Hippocampal formation (tissue), 2 donors: ENCODE data around the gene SPANXB1.
"Not testable (repeated sequence)": the region's sequence is repeated elsewhere in the genome, so short reads cannot be mapped to it uniquely, and the experiment has no call there.

Experiments used
- DNase-seq, 2 donors: peaks; one replicate each; lab custom pipeline; 2025; lab: John Stamatoyannopoulos, UW

The SPANXB1 gene, protein sequence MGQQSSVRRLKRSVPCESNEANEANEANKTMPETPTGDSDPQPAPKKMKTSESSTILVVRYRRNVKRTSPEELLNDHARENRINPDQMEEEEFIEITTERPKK

DNA sequence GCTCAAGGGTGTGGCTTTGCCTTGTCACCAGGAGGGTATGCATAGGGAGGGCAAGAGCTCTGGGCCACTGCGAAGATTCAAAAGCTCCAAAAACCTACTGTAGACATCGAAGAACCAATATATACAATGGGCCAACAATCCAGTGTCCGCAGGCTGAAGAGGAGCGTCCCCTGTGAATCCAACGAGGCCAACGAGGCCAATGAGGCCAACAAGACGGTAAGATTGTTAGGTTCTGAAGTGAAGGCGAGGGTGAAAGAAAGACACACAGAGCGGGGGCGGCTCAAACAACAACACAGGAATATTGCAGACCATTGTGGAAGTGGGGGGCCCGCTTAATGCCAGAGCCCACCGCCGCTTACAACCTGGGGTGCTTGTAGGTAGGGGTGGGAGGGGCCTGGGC lies at the start of gene SPANXB1:
TSS of gene SPANXB1 (plus strand) at position 27 of the 400 bp plus-strand sequence. CDS start at position 127, 100 bp downstream.
- DNase-seq = not testable (repeated sequence)

DNA sequence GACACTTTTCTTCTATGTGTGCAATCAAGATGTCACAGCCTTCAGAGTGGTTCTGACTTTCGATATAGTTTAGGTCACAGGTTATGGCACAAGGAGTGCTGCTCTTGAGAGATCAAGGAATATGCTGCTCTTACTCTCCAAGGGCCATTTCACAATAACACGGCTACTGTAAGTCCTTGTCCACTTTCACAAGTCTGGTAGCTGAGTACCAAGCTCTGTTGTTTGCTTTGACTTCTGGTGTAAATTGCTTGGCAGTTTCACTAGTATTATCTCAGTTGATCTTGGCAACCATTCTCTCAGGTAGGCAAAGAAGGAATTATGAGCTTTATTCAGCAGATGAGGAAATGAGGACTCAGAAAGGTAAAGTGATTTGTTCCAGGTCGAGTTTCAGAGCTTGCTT lies 35.4 kb upstream of the SPANXB1 start:
- no peak for DNase-seq

DNA sequence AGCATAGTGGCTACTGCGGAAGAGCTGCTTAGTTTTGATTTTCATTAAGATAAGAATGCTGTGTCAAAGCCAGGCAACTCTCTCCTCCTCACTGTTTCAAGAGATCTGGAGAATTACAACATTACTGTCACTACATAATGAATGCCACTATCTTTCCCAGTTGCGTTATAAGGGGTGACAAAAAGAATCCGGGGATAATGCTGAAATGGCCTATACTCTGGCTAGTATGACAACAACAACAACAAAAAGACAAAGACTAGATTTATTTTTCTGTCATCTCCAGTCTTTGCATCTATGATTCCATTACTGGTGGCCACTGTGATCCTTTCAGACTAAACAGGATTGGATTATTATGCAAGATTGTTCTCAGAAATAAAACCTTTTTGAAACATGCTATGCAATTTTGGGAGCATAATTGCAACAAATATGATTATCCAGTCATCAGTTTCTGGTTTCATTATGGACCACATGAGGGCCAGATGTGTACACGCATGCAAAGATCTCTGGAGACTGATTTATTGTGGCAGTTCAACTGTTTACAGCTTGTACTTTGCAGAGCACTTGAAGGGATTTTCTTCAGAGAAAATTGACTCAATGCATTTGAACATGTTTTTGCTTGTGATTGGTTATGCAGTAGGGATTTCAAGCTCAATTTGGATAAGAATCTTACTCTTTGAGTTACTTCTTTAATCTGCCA lies 31.1 kb upstream of the SPANXB1 start:
- DNase-seq = no peak

DNA sequence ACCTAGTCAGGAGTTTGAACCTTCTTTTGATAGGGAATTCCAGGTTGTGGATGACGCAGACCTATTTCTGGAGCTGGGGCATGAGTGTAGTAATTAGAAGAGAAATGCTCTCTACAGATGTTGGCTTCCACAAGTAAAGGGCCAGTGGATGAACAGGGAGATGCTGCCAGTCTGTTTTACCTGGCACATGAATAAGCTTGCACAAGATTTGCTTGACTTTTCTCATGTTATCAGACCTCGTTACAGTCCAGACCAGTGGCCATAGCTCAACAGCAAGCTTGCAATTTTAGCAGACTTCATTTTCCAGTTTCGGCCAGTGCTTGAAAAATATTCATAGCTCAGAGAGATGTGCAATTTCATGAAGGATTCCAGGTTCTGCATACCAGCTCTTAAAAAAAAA lies 26.9 kb upstream of the SPANXB1 start:
- DNase-seq = no peak

DNA sequence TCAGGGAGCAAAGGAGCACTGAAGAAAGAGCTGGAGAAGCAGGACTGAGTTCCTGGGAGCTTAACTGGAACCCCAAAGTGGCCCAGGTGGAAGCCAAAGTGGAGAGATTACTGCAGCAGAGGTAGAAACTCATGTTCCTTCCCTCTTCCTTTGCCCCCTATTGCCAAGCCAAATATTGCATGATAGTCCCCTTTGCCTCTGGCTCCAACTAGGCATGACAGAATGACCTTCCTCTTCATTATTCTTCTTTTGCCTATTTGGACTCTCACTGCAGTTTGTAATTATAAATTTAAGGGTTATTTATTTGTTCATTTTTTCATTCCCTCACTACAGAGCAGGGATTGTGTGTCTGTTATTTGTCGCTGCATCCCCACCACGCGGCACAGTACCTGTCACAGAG lies 22.1 kb upstream of the SPANXB1 start:
- no peak for DNase-seq

DNA sequence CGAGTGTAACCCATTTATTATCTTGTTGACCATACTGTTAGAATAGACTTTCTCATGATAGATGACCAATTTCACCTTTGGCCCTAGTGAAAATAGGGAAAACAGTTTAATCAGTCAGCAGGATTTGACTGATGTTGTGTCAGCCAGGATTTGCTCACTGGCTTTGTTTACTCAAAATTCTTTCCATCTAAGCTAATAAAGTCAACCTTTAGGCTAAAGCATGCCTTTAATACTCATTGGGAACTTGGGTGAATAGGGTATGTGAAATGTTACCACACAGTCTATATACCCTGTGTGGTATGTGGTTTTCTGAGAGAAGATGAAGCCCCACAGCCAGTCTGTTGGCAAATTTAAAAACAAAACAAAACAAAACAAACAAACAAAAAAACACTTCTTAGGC lies 18.7 kb upstream of the SPANXB1 start:
- DNase-seq = no peak

DNA sequence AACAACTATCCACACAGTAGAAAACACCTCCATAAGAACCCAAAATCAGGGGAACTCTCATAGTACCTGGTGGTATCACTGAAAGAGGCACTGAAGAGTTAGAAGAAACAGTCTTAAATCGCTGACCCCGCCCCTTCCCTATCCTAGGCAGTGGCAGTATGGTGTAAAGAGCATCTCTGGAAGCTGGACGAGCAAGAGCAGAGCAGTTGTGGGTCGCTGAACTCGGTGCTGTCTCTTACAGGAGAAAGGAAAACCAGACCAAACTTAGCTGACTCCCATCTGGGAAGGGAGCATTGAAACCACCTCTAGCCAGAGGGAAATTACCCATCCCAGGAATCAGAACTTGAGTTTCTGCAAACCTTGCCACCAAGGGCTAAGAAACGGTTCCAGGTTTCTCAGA lies 2.8 kb downstream of the SPANXB1 start:
- not testable (repeated sequence) for DNase-seq

DNA sequence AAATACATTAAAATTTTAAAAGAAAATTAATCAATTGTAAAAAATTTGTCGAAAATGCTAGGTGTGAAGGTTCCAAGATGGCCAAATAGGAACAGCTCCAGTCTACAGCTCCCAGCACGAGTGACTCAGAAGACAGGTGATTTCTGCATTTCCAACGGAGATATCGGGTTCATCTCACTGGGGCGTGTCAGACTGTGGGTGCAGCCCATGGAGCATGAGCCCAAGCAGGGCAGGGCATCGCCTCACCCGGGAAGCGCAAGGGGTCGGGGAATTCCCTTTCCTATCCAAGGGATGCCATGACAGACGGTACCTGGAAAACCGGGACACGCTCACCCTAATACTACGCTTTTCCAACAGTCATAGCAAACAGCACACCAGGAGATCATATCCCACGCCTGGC lies 41.9 kb downstream of the SPANXB1 start:
- not testable (repeated sequence) for DNase-seq

DNA sequence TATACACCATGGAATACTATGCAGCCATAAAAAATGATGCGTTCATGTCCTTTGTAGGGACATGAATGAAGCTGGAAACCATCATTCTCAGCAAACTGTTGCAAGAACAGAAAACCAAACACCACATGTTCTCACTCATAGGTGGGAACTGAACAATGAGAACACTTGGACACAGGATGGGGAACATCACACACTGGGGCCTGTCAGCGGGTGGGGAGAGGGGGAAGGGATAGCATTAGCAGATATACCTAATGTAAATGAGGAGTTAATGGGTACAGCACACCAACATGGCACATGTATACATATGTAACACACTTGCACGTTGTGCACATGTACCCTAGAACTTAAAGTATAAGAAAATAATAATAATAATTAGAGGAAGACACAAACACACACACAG lies 47.5 kb downstream of the SPANXB1 start:
- DNase-seq = not testable (repeated sequence)

DNA sequence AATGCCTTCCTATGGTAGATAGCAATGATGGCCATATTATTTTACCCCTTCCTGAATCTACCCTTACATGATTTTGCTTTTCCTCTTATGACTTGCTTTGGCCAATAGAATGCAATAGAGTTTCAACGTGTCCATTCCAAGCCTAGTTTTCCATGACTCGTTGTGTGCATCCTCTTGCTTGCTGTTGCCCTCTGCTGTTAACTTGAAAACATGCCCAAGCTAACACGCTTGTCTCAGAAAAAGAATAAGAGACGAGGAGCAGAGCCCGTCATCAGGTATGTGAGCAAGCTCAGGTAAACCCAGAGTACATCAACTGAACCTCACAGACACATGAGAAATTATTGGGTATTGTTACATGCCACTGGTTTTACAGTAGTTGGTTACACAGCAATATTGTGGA lies 49.7 kb downstream of the SPANXB1 start:
- not testable (repeated sequence) for DNase-seq
